Right lung (tissue), 5 donors: Measurements from ENCODE around the gene ATP8B3. TPM values are rescaled to one million over a fixed set of nuclear protein-coding genes. Genes with fewer than 3 reads are reported as not detected.
A peak's percentile ranks its signal among the peaks of the same experiment; 100 is the strongest.

ENCODE experiments used
- DNase-seq, 2 donors: peaks; one replicate each; pipeline ENCODE4 v3.0.0-alpha.2; 2013
- polyA plus RNA-seq, 5 donors: library from polyadenylated mRNA; unstranded; fragments of 120-200 nt; gene quantifications; one replicate each; pipeline versions ENCODE4 v1.2.1 to v1.2.3, GENCODE V29; 2013; ENCODE audit warnings: inconsistent platforms in 1 of 5, low replicate concordance in 1 of 5; ENCODE audit not compliant: insufficient read length in 5 of 5, insufficient read depth in 1 of 5

ATP8B3 gene
- polyA plus RNA-seq, 5 donors: 0.63 to 1.6 (median 0.99) TPM

GRCh38 chr19:1837222-1837565 lies 25.1 kb upstream of the ATP8B3 start:
- DNase-seq: no peak

- DNase-seq: no peak
Measured at GRCh38 chr19:1836458-1837221, 24.6 kb upstream of the ATP8B3 start.

GRCh38 chr19:1833540-1833939 lies 21.5 kb upstream of the ATP8B3 start:
- DNase-seq: no peak

- no peak for DNase-seq
Measured at GRCh38 chr19:1832046-1832663, 20.1 kb upstream of the ATP8B3 start.

GRCh38 chr19:1830978-1831377 lies 18.9 kb upstream of the ATP8B3 start:
- DNase-seq: no peak

GRCh38 chr19:1830568-1830967 lies 18.5 kb upstream of the ATP8B3 start:
- DNase-seq: no peak

- no peak for DNase-seq
Measured at GRCh38 chr19:1829958-1830357, 17.9 kb upstream of the ATP8B3 start.

- DNase-seq: no peak
Measured at GRCh38 chr19:1828279-1829238, 16.5 kb upstream of the ATP8B3 start.

- DNase-seq: no peak
Measured at GRCh38 chr19:1827566-1828278, 15.6 kb upstream of the ATP8B3 start.

GRCh38 chr19:1826557-1827521 lies 14.8 kb upstream of the ATP8B3 start:
- DNase-seq: no peak

GRCh38 chr19:1825909-1826556 lies 14.0 kb upstream of the ATP8B3 start:
- DNase-seq: peak; percentile 56 to 65

GRCh38 chr19:1824252-1824622 lies 12.2 kb upstream of the ATP8B3 start:
- DNase-seq: no peak

- DNase-seq: no peak
Measured at GRCh38 chr19:1823539-1824251, 11.6 kb upstream of the ATP8B3 start.

GRCh38 chr19:1823020-1823419 lies 10.9 kb upstream of the ATP8B3 start:
- no peak for DNase-seq

GRCh38 chr19:1822210-1822609 lies 10.1 kb upstream of the ATP8B3 start:
- no peak for DNase-seq

GRCh38 chr19:1819341-1820255 lies 7.5 kb upstream of the ATP8B3 start:
- DNase-seq: no peak

- no peak for DNase-seq
Measured at GRCh38 chr19:1818549-1819195, 6.6 kb upstream of the ATP8B3 start.
